DMS153 treated with DMSO at 0.1 percent for 48 hours (cell line): Measurements from ENCODE around the gene HOXB3.

Source experiments
- DNase-seq: peaks from one replicate; lab custom pipeline; 2025; ENCODE audit not compliant: unreplicated experiment; lab: John Stamatoyannopoulos, UW

The HOXB3 gene

DNA sequence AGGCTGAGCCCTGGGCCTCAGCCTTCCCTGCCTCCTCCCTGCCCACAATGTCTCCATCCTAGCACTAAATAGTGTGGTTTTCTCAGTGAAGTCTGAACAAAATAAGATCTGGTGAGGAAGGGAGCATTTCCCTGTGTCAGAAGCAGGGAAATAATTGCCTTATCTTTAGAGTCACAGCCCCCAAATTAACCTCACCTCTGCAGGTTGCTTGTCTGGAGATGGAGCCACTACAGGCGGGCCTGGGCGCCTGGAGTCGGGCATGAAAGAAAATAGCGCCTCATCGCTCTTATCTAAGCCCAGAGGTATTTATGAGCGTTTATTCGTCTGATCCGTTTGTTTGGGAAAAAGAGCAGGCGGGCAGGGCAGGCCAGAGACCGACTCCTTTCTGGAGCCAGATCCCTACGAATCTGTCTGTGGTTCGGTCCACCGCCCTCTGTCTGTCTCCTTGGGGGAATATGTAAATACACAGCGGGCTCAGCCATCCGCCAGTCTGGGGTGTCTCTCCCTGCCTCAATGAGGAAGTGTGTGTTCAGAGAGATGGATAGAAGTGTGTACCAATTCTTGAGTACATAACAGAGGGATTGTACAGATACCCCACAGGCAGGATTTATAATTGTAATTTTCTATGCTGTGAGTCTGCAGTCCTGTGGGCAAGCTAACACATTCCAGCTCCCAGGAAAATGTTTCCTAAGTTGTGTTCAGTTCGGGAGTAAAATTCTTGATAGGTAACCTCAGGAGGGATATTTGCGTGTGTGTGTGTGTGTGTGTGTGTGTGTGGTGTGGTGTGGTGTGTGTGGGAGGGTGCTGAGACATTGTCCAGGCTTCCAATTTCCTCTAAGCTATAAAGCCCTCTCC lies 10.4 kb upstream of the HOXB3 start:
- DNase-seq, result peak; percentile 35

DNA sequence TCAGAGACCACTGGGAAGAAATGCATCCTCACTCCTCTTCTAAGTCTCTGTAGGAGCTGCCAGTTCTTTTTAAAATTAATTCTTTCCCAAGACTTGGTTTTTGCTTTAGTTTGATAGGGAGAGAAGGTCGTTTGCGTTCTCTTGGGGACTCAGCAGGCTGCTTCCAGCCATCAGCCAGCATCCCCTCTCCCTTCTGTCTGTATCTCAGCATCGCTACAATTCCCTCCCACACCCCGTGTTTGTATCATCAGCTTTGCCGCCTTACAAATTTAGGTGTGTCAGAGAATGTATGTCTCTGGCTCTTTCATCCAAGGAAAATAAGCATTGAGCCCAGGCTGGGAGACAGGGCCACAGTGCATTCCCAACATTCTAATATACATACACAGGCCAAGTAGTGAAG lies 9.3 kb upstream of the HOXB3 start:
- DNase-seq, result no peak

DNA sequence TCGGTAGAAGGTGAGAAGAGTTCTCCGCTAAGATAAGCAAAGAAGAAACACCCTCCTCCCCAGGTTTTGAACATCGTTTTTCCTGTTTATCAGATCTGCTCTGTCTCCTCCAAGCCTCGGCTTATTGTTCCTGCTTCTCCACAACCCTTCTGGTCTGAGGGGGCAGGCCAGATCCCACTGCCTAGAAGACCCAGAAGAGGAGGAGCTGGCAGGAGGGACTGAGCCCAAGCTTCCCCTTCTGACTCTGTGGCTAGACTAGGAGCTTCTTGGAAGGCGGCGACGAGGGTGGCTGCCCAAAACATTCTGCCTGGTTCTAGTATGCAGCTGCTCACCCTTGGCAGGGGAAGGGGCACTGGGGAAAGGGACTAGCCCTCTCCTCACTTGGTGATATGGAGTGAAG lies 8.7 kb upstream of the HOXB3 start:
- no peak for DNase-seq

DNA sequence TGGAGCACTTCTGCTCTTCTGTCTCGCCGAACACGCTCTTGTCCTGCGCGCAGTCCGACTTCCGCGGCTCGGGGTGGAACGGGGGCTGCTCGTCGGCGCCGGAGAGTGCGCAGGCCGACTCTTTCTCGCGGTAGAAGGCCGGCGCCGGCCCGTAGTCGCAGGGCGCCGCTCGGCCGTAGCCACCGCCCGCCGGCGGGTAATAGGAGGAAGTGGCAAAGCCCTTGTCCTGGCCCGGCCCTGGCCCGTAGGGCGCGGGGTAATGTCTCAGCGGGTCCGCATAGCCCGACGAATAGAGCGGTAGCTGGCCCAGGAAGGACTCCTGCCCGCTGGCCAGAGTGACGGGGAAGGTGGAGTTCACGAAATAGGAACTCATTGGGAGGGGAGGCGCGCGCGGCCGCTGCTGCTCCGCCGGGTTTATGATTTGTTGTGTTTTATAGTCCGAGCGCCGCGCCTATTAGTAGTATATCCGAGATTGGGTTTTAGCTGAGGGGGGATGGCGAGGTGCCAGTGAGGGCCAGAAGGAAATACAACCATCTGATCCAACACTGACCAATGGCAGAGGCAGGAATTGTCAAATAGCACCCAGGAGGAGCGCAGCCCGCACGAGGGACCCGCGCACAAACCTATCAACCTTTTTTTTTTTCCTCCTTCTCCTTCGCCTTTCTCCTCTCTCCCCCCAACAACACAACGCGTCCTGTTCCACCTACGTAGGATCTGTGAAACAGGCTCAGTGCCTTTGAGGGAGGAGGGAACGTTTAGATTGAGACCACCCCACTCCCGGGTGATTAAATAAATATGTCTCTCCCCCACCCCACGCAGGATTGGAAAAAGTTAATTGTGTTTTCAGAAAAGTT lies 8.0 kb upstream of the HOXB3 start:
- DNase-seq, result peak; percentile 57

DNA sequence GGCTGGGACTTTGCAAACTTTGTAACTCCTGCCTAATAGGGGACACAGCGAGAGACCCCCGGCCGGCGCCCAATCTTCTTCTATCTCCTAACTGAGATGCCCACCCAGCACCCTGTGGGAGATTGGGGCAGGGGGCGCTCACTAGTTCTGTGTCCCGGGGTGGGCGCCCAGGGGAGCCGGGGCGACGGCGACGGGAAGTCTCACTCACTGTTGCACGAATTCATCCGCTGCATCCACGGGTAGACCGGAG lies 7.4 kb upstream of the HOXB3 start:
- no peak for DNase-seq

DNA sequence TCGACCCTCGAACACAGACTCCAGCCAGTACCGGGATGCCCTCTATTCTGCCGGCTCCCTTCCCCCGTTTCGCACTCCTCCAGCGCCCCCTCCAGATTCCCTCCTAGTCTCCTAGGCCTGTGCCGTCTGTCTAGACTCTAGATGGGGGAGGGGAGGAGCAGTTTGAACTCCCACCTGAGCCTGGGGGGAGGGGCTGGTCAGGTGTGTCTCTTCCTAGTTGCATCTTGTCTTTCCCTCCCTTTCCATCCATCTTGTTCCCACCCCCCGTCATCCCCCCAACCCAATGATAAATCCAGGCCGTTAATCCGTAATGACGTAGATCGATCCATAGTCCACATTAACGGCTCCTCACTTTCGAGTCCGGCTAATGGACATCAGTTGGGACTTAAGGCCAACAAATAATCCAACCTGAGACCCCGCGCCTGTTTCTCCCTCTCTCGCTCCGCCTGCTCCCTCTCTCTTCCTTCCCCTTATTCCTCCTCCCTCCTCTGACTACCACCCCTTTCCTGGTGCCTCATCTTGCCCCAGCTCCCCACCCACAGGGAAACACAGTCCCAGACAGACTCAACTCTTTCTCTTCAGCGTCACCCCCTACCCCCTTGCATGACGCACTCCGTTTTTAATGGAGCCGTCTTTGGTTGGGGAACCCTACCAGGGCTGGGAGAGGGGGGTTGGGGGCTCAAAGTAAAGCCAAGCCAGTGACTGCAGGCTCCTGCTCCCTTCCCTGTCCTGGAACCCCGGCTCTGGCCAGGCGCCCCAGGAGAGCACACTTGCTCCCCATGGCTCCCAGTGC lies 6.9 kb upstream of the HOXB3 start:
- no peak for DNase-seq

DNA sequence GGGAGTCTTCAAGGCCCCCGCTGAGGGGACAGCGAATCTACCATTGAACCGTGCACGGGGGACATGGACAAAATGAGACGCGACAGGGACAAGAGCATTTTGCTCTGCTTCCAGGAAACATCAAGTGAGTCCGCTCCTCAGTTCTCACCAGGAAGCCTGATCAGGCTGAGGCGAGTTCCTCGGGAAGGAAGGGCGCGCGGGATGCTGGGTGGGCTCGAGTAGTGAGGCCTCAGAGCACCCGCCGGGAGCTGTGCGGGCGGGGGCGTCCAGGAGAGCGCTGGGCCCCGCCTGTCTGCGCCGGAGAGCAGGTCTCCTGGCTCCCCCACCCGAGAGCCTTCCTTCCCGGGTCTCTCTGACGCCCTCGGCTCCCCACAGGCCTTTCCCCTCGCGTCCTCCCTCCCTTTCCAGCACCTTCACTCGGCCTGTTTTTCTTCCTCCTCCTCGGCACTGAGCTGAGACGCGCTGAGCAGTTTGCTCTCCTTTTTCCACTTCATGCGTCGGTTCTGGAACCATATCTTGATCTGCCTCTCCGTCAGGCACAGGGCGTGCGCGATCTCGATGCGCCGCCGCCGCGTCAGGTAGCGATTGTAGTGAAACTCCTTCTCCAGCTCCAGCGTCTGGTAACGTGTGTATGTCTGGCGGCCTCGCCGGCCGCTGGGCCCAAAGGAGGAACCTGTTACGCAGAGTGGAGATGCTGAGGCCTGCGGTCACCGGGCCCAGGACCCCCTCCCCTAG lies 6.1 kb upstream of the HOXB3 start:
- DNase-seq, result no peak

DNA sequence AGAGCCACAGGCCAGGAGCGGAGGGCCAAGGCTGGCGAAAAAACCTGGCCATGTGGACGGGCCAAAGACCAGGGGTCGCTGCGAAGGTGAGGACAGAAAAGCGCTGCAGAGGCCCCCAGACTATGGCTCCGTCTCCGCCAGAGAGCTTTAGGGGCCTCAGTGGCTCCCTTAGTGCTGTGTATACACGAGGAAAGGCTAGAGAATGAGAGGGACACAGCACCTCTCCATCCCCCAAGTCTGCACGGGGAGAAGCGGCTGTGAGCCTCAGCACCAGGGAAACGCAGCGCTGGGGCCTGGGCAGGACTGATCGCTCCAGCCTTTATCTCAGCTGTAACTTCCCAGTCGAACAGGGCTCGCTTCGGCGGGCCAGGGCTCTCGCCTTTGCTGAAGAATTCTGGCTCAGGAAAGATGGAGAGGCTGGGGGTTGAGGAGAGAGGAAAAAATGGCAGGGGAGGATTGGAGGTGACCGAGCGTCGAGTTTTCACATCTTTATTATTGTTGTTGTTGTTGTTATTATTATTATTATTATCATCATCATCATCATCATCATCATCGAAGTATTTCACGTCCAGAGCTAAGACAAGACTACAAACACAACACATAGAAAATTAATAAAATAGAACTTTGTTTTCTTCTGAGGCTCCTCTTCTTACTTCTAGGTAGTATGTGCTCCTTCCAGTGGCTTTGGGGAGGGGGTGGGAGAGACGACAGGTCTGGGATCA lies 5.4 kb upstream of the HOXB3 start:
- no peak for DNase-seq

DNA sequence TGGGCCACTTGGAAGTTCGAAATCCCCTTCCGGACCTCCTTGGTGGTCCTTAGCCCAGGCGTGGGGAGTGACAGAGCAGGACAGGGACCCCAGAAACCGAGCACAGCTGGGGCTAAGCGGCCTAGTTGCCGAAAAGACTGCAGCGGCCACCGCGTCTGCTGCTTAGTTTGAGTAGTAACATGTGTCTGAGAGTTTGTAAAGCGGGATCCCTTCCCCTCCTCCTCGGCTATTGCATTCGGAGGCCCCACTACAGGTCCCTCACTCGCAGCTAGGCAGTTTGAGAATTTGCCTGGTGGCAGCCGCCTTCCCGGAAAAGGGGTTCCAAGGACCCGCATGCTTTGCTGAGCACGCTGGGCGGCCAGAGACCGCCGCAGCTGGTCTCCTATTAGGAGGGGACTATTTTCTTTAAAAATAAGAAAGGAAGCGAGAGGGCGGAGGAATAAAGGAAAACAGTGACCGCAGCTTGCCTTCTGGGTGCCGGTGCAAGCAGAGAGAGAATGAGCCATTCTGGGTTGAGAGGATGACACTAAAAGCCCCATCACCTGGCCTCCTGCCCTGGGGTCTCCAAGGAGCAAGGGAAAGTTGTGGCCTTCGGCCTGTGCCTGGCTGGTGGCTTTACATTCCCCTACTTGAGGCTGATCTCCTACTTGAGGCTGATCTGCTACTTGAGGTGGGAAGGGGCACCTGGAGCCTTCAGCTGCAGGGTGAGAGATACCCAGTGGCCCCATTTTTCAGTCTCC lies 4.7 kb upstream of the HOXB3 start:
- DNase-seq, result no peak

DNA sequence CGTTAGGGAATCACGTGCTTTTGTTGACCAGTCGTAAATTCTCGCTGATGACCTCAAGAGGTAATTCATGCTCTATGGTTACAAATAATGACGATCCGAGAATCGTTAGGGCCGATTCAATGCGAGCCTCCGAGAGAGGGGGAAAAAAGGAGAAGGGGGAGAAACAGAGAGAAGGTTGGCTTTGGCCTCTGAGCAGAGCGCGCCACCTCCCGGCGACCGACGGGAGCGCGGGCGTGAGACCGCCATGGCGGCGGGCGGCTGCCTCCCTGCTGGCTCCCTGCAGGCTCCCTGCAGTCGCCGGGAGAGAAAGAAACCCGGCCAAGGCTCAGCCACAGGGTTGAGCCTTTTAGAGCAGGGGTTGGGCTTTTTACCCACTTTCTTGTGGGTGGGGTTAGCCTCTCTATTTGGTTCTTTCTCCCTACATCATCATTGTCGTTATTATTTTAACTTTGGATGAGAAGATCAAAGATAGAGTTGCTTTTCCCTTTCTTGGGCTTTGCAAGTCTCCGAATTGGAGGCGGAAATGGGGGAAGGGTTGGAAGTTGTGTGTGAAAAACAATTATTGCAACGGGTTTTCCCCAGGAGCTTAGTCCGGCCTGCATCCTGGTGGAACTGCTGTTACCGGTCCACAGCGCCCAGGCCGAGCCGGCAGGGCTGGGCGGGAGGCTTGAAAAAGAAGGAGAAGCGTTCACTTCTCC lies 3.9 kb upstream of the HOXB3 start:
- DNase-seq, result peak; percentile 96

DNA sequence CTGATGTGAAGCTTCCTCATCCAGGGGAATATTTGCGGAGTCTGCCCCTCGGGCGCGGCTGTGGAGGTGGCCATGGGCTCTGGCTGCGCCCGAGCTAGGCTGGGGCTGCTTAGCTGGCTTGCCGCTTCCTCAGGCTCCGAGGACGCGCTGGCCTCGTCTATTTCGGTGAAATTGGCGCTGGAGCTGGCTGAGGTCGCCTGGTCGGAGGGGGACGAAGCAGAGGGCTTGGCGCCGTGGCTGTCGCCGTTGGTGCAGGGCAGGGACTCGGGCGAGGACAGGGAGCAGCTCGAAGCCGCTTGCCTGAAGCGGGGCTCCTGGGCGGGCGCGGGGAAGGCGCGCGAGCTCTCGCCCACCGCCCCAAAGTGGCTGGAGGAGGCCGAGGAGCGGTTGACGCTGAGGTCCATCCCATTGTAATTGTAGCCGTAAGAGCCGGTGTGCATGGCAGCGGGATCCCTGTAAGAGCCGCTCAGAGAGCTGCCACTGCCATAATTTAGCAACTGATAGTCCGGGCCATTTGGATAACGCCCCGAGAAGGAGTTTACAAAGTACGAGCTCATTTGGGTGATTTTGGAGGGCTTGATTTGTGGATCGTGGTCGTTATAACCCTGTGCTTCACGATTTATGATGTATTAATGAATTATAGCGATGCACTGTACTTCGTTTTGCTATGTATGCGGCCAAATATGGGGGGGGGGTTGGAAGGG lies 3.2 kb upstream of the HOXB3 start, which contains the start of gene HOXB5:
Gene HOXB5 (minus strand): TSS at position 654 of the 704 bp plus-strand sequence. CDS start 97 bp downstream, at position 557.
- peak; percentile 54 for DNase-seq

DNA sequence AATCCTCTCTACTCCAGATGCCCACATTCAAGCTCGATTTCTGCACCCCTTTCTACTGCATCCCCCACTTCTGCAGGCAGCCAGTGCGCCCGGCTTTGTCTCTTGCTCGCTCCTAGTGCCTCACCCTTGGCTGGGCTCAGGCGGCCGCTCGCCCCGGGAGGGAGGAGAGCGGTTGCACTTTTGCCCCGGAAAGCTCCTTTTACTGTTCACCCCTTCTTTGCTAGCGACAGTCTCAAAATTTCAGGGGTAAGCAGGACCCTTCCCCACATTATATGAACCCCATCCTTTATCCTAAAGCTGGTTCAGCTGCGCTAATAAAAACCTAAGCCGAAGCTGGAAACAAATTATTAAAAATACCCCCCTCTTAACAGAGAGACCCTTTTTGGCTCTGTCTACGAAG lies 2.5 kb upstream of the HOXB3 start:
- no peak for DNase-seq

DNA sequence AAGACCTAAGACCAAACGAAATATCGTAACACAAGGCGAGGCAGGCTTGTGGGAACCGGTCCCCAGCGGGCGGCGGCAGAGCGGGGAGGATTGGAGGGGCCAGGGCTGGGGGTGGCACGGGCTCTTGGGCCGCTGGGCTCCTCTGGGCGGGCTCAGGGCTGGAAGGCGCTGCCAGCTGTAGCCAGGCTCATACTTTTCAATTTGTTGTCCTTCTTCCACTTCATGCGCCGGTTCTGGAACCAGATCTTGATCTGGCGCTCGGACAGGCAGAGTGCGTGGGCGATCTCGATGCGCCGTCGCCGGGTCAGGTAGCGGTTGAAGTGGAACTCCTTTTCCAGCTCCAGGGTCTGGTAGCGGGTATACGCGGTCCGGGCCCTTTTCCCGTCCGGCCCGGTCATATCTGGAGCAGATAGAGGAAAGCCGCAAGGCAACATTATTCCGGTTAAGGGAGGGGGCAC lies 2.0 kb upstream of the HOXB3 start:
- DNase-seq, result no peak

DNA sequence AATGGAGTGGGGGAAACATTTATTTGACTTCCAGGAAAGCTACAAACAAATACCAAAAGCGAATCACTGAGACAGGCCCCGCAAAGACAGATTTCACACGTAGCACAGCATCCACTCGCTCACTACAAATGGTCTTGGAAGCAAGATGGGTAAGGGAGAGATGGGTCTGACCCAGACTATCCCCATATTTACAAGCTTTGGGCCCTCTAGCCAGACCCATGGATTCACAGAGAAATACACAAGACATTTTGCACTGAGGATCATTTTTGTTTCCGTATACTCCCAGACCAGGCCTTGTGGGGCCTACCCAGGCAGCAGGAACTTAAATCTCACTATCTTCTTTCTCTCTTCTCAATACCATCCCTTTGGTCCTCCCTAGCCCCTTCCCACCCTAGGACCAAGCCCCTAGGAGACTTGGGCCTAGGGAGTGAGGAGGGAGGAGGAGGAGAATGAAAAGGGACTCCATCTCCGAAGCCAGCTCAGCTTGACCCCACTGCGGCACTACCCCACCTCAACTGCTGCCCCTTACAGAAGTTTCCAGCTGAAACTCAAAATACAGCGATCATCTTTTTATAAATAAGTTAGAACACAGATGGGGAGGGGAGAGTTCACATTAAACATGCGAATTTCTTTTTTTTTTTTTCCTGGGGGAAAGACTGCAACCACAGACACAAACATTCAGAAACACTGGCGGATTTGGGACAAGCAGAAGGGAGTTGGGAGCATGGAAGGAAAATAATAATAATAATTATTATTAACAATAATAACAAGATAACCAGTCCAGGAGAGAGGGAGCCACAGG lies 1.4 kb upstream of the HOXB3 start:
- DNase-seq, result no peak

DNA sequence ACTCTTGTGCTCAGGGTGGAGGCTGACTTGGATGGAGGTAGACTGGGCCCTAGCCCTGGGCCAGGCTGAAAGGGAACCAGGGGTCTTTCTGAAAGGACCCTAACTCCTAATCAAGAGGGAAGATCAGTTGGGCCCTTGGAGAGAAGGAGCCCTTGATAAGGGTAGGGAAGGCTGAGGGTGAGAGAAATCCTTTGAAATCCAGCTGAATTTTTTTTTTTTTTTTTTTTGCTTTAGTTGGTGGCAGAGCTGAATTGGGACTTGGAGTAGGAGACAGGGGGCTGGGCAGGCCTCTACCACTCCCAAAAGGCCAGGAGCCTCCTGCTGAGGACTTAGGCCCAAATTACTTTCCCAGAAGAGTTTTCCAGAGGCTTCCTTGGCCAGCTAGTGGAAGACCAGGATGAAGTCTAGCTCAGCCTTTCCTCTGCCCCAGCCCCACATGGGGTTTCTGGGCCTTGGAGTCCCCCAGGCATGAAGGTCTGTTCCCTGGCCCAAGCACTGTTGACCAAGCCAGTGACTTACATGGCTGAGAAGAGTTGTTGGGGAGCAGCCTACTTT lies 643 bp upstream of the HOXB3 start:
- no peak for DNase-seq

DNA sequence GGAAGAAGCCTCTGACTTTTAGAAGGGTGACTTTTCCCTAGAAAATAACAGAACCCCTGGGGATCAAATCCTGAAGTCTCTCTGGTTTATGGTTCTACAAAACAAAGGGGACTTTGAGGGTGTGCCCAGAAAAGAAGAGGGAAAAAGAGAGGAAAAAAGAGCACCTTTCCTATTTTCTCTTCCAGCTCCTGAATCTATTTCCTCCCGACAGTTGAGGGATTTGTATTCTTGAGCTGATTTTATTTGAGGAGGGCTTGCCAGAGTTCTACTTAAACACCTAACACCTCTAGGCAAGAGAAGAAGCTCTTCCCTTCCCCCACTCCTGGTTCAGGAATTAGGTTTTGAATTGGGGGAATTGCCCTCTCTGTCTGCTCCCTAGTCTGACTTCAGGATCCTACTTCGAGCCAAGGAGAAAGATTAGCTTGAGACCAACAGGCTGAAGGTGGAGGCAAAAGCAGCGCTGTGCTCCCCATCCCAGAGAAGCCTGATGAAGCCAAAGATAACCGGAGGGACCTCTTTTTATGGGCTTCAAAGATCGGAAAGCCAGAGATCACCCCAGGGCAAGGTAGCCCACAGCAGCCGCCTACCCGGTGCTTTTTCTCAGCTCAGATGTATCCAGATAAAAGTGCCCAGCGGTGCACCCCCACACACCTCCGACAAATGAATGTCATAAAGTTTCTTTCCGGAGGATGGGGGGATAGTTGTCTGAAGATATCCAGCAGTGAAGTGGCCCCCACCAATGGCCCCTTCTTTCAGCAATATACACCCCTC lies 796 bp downstream of the HOXB3 start:
- no peak for DNase-seq
